Mucosa of descending colon (tissue), 3 donors: ENCODE measurements around the gene TMEM245. TPM values are rescaled to one million over a fixed set of nuclear protein-coding genes. Genes with fewer than 3 reads are reported as not detected.
A peak's percentile ranks its signal among the peaks of the same experiment; 100 is the strongest.

Experiments used
- ATAC-seq: fragments of 200-7000 bp; cut with Tn5 transposase; one replicate; pipeline ENCODE4 v1.9.1; 2020; ENCODE audit warnings: mild to moderate bottlenecking, moderate library complexity
- DNase-seq, 3 donors: peaks; one replicate each; pipeline ENCODE4 v3.0.0-alpha.2; 2020
- H3K36me3 ChIP-seq: fragments of 200-600 bp; one replicate; pipeline ENCODE4 v1.8.0; 2021; ENCODE audit warnings: low read depth, mild to moderate bottlenecking
- H3K4me1 ChIP-seq: fragments of 200-600 bp; one replicate; pipeline ENCODE4 v1.8.0; 2021; ENCODE audit warnings: low read depth, mild to moderate bottlenecking
- H3K4me3 ChIP-seq: fragments of 200-600 bp; one replicate; pipeline ENCODE4 v1.8.0; 2021; ENCODE audit warnings: mild to moderate bottlenecking
- H3K9me3 ChIP-seq: fragments of 200-600 bp; one replicate; pipeline ENCODE4 v1.8.0; 2021; ENCODE audit warnings: mild to moderate bottlenecking
- CTCF ChIP-seq: fragments of 200-600 bp; IDR thresholded peaks from one replicate; pipeline ENCODE4 v1.8.0; 2022; ENCODE audit warnings: antibody characterized with exemption, mild to moderate bottlenecking
- intact Hi-C, 2 donors: fragments of 100-400 bp; cut with DNase I in 1 of 2; cut with micrococcal nuclease in 1 of 2; formaldehyde crosslinking; loops; one replicate each; pipeline versions ENCODE4 v1.11.0 to v1.11.1; 2022; cut with DNase I, micrococcal nuclease
- total RNA-seq, 3 donors: library from RNA; stranded (reverse); fragmentation: NEBNext Ultra II Directional in 2 of 3; extraction: Animal tissue kit (Norgen Biotek cat#: 25700) in 2 of 3; gene quantifications; one replicate each; pipeline versions ENCODE4 v1.2.1 to v1.2.4, GENCODE V29; 2021 to 2023
- donor health status: DM: no; HTN: no; CAD: no; lungs with moderate emphysema.
- donor health status: DM: no; HTN: no; CAD: no.
- donor health status: DM: no; HTN: yes; CAD: no.

TMEM245 gene
- total RNA-seq, 3 donors from 2014 or later, result 26.3 to 72.8 (median 33.6) TPM

- Histone ChIP-seq H3K4me3 (no peak overlapping the region), H3K9me3 (no peaks in the 10 kb centered on the region), H3K36me3 (no peaks in the 10 kb centered on the region), H3K4me1 (peaks cover 6% of the 10 kb centered on the region)
- intact Hi-C loops, result no loop called here
- no peak for DNase-seq
- no peak for TF ChIP-seq CTCF
- ATAC-seq, result no peak
These were observed 103.6 kb downstream of the TMEM245 start for GRCh38 chr9:109016132-109016531.

- DNase-seq, result no peak
- H3K36me3 ChIP-seq, result no peaks in the 10 kb centered on the region
- TF ChIP-seq CTCF, result no peak
- no peak overlapping the region for H3K4me3 ChIP-seq
- no peak for ATAC-seq
- peaks cover 6% of the 10 kb centered on the region for H3K4me1 ChIP-seq
- no peaks in the 10 kb centered on the region for H3K9me3 ChIP-seq
- intact Hi-C loops, result no loop called here
These were observed 105.0 kb downstream of the TMEM245 start for GRCh38 chr9:109014608-109015280.

- intact Hi-C loops, result no loop called here
- Histone ChIP-seq H3K4me3 (no peak overlapping the region), H3K9me3 (no peaks in the 10 kb centered on the region), H3K36me3 (no peaks in the 10 kb centered on the region), H3K4me1 (peaks cover 6% of the 10 kb centered on the region)
- ATAC-seq (no peak), DNase-seq (peak in 2 of 3 donors; percentile 22 to 27)
- TF ChIP-seq CTCF, result no peak
These were observed 105.8 kb downstream of the TMEM245 start for GRCh38 chr9:109013679-109014607.

- peak within 1 kb of the TSS; percentile 62 for H3K4me3 ChIP-seq
- no peaks in the 10 kb centered on the region for H3K9me3 ChIP-seq
- ATAC-seq (peak; percentile 97), DNase-seq (peak; percentile 95 to 98 (median 97))
- intact Hi-C loops, result no loop called here
- H3K4me1 ChIP-seq, result peaks cover 6% of the 10 kb centered on the region
- no peak for TF ChIP-seq CTCF
- H3K36me3 ChIP-seq, result no peaks in the 10 kb centered on the region
These were observed 106.7 kb downstream of the TMEM245 start, which contains the start of gene CTNNAL1 for GRCh38 chr9:109012876-109013678. TSS of gene CTNNAL1 (minus strand) at chr9:109013499. CDS start at chr9:109013442, 57 bp downstream.
